HG03175 (cell line): ENCODE measurements around the gene ZNF48.
A peak's percentile ranks its signal among the peaks of the same experiment; 100 is the strongest.

Source experiments
- ATAC-seq: cut with Tn5 transposase; IDR thresholded peaks from one replicate; pipeline ENCODE4 v1.9.1; 2021; ENCODE audit warnings: mild to moderate bottlenecking, moderate library complexity; ENCODE audit not compliant: unreplicated experiment

The ZNF48 gene

DNA sequence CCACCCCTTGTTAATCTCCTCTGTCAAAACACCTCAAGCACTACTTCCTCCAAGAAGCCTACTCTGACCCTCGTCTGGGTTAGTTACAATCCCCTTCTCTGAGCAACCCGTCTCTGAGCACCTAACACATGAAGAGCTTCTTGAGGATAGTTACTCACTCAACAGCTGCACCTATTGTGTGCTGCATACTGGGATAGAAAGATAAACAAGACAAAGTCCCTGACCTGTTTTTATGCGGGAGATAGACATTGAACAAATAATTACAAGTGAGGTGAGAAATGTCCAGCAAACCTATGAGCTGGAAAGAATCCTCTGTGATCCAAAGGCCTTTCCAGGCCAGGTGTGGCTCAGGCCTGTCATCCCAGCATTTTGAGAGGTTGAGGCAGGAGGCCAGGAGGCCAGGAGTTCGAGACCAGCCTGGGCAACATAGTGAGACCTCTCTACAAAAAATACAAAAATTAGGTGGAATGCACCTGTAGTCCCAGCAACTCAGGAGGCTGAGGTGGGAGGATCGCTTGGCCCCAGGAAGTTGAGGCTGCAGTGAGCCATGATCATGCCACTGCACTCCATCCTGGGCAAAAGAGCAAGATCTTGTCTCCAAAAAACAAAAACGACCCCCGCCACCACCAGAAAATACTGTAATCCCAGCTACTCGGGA is 6.7 kb downstream of the ZNF48 start:
- ATAC-seq = no peak

GRCh38 chr16:30406795-30407101 is 11.5 kb downstream of the ZNF48 start:
- ATAC-seq = peak; percentile 9

- peak; percentile 70 for ATAC-seq
Observed at GRCh38 chr16:30407102-30407803, 12.0 kb downstream of the ZNF48 start, which contains the start of gene ZNF771. Gene ZNF771 (plus strand): TSS chr16:30407606. CDS start chr16:30408054, 448 bp downstream.

GRCh38 chr16:30407804-30408534 is 12.7 kb downstream of the ZNF48 start:
- ATAC-seq = no peak

GRCh38 chr16:30409125-30410060 is 14.2 kb downstream of the ZNF48 start:
- no peak for ATAC-seq

DNA sequence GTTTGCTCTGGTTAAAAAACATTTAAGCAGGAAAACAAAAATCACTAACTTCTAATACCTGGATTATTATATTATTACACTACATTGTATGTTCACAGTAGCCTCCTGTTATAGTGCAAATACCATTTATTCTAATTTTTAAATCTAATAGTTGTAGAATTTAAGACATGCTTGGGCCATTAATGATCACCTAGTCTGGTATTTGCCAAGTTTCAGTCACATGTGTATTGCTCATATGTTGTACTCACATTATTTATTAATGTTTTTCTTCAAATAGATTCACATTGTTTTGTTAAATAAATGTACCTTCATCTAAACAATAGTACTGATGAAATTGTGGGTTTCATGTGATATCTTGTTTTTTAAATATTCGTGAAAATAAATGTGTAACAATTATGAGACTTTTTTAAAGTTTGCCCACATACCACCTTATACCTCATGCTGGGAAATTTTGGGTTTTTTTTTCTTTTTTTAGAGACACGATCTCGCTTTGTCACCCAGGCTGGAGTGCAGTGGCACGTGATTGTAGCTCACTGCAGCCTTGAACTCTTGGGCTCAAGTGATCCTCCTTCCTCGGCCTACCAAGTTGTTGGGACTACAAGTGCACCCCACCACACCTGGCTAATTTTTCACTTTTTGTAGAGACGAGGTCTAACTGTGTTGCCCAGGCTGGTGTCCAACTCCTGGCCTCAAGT is 18.0 kb downstream of the ZNF48 start:
- ATAC-seq = no peak

GRCh38 chr16:30414159-30414558 is 18.9 kb downstream of the ZNF48 start:
- ATAC-seq = no peak

GRCh38 chr16:30416047-30416603 is 20.9 kb downstream of the ZNF48 start:
- no peak for ATAC-seq

DNA sequence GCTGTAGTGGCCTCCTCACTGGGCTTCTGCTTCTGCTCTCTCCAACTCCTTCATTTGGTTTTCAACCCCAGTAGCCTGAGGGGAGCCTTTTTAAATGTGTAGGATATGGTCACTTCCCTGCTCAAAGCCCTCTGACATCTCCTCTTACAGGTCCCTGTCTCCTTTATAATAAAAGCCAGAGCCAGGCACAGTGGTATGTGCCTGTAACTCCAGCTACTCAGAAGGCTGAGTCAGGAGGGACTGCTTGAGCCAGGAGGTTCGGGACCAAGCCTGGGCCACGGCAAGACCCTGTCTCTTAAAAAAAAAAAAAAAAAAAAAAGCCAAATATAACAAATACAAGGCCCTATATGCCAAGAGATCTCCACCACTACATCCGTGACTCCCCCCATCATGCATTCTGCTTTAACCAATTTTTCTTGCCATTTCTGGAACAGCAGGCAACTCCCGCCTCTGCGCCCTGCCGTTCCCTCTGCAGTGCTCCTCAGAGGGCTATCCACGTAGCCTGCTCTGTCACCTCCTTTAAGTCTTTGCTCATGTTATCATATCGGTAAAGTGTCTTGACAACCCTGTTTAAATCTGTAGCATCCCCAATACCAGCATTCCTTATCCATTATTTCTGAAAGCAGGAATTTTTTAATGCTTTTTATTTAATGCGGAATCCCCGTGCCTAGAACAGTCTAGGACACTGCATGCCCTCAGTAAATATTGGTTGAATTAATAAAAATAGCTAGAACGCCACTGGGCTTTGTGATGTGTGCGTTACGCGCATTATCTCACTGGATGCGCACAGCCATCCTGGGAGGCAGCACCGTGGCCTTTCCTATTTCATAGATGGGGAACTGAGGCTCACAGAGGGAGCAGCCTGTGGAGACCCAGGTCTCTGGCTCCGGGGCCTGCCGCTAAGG is 21.7 kb downstream of the ZNF48 start:
- ATAC-seq = no peak

DNA sequence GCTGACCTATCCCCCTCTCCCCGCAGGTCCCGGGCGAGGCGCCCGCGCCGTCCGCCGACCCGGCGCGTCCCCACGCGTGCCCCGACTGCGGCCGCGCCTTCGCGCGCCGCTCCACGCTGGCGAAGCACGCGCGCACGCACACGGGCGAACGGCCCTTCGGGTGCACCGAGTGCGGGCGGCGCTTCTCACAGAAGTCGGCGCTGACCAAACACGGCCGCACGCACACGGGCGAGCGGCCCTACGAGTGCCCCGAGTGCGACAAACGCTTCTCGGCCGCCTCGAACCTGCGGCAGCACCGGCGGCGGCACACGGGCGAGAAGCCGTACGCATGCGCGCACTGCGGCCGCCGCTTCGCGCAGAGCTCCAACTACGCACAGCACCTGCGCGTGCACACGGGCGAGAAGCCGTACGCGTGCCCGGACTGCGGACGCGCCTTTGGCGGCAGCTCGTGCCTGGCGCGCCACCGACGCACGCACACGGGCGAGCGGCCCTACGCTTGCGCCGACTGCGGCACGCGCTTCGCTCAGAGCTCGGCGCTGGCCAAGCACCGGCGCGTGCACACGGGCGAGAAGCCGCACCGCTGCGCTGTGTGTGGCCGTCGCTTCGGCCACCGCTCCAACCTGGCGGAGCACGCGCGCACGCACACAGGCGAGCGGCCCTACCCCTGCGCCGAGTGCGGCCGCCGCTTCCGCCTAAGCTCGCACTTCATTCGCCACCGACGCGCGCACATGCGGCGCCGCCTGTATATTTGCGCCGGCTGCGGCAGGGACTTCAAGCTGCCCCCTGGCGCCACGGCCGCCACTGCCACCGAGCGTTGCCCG is 22.5 kb downstream of the ZNF48 start:
- peak; percentile 76 for ATAC-seq

GRCh38 chr16:30418350-30419181 is 23.3 kb downstream of the ZNF48 start:
- no peak for ATAC-seq

GRCh38 chr16:30421010-30421409 is 25.8 kb downstream of the ZNF48 start:
- ATAC-seq = no peak

GRCh38 chr16:30428055-30428454 is 32.8 kb downstream of the ZNF48 start:
- ATAC-seq = no peak

DNA sequence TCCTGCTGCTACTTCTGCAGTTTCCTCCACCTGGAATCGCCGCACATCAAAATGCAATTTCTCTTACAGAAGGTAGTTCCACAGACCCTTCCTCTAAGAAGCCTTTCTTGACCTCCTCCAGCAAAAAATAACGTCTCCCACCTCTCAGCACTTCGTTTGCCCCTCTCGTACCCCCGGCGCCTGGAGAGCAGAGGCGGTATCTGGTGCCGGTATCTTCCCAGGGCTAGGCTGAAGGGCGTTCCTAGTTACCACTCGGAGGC is 34.1 kb downstream of the ZNF48 start:
- no peak for ATAC-seq

- peak; percentile 97 for ATAC-seq
Observed at GRCh38 chr16:30429678-30430427, 34.6 kb downstream of the ZNF48 start, which contains the start of gene DCTPP1. Gene DCTPP1 (minus strand): TSS chr16:30430030. CDS start chr16:30429980, 50 bp downstream.

- no peak for ATAC-seq
Observed at GRCh38 chr16:30430428-30430970, 35.3 kb downstream of the ZNF48 start.
